AG04449 (cell line): Measurements from ENCODE around the gene ZMIZ1.
A peak's percentile ranks its signal among the peaks of the same experiment; 100 is the strongest.

Source experiments
- CTCF ChIA-PET: fragments of 350-600 bp; formaldehyde crosslinking; extraction: SDS; loops from one replicate; lab custom pipeline; 2021; ENCODE audit warnings: antibody characterized with exemption; lab: Yijun Ruan, JAX
- POLR2A ChIA-PET: fragments of 400-600, 350-600 bp; formaldehyde crosslinking; extraction: SDS; loops from one replicate; lab custom pipeline; 2020; ENCODE audit warnings: antibody characterized with exemption, inconsistent platforms; lab: Yijun Ruan, JAX
- DNase-seq: peaks from one replicate; pipeline ENCODE4 v3.0.0-alpha.2; 2010; ENCODE audit warnings: low read depth, low spot score
- H3K4me3 ChIP-seq: 2 replicates; pipeline ENCODE4 v1.5.1; 2011; ENCODE audit warnings: low read depth, mild to moderate bottlenecking, control low read depth, low read length
- TF ChIP-seq, protein P1 (sequence below): IDR thresholded peaks from one replicate; pipeline ENCODE4 v1.5.1; 2011; ENCODE audit warnings: mild to moderate bottlenecking, moderate library complexity, low read length, control low read depth, inconsistent platforms; ENCODE audit not compliant: insufficient read depth; ENCODE audit errors: missing control alignments

Gene ZMIZ1

DNA sequence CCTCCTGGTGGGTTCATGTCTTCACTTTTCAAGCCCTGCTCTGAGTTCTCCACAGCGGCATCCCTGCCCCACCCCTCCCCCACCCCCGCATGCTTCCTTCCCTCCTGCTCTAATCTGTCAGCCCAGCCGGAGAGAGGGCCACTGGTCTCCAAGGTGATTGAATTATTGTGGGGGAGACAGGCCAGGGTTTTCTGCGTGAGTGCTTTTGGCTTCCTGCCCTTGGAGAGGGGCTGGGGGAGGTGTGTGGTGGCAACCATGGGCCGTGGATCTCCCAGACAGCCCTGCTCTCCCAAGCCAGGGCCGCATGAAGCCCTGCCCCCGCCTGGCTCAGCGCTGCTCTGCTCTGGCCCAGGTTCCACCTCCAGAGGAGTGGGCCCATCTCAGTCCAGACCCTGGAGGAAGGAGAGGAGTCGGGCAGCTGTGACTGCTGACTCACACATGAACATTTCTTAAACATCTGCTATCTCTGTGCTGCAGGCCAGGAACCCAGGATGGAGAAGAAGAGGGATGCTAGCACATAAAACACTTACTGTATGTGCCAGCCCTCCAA lies 109.9 kb downstream of the ZMIZ1 start:
- no peak overlapping the region for H3K4me3 ChIP-seq
- TF ChIP-seq, protein P1, sequence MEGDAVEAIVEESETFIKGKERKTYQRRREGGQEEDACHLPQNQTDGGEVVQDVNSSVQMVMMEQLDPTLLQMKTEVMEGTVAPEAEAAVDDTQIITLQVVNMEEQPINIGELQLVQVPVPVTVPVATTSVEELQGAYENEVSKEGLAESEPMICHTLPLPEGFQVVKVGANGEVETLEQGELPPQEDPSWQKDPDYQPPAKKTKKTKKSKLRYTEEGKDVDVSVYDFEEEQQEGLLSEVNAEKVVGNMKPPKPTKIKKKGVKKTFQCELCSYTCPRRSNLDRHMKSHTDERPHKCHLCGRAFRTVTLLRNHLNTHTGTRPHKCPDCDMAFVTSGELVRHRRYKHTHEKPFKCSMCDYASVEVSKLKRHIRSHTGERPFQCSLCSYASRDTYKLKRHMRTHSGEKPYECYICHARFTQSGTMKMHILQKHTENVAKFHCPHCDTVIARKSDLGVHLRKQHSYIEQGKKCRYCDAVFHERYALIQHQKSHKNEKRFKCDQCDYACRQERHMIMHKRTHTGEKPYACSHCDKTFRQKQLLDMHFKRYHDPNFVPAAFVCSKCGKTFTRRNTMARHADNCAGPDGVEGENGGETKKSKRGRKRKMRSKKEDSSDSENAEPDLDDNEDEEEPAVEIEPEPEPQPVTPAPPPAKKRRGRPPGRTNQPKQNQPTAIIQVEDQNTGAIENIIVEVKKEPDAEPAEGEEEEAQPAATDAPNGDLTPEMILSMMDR = peak; percentile 6
- ChIA-PET POLR2A (interaction anchor here (0.9 to 1.2 kb wide), 2 partner anchors 15 to 40 kb away, joined by 3 read pairs; no protein-coding TSS in a partner anchor), CTCF (interaction anchor here (1.2 to 4.7 kb wide), 2 partner anchors 18 to 24 kb away, joined by 3 to 31 read pairs; no protein-coding TSS in a partner anchor)
- no peak for DNase-seq

- TF ChIP-seq, protein P1 = peak; percentile 12
- ChIA-PET CTCF (interaction anchor here (1.2 to 4.7 kb wide), 2 partner anchors 17 to 25 kb away, joined by 3 to 31 read pairs; no protein-coding TSS in a partner anchor), POLR2A (interaction anchor here (1.2 kb wide), 1 partner anchor 41 kb away, joined by 3 read pairs; no protein-coding TSS in a partner anchor)
- no peak for DNase-seq
- H3K4me3 ChIP-seq = no peak overlapping the region
Observed at GRCh38 chr10:79179164-79179956, 110.6 kb downstream of the ZMIZ1 start.

DNA sequence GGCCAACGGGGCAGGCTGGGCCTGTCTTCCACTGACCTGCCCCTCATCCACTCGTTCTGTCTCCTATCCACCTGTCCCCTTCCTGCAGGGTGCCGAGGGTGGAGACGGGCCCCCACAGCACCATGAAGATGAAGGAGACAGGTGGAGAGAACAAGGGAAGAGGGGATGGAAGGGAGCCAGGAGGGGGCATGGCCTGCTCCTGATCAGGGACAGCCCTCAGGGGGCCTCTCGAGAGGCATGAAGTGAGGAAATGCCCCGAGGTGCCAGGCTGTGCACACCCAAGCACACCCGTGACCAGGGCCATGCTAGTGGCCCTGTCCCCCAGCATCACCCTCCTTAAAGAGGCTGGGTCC lies 111.2 kb downstream of the ZMIZ1 start:
- TF ChIP-seq, protein P1 = no peak
- CTCF ChIA-PET = interaction anchor here (0.7 to 2.2 kb wide), 2 partner anchors 9 to 17 kb away, joined by 3 to 10 read pairs; no protein-coding TSS in a partner anchor
- DNase-seq = no peak
- no peak overlapping the region for H3K4me3 ChIP-seq
- POLR2A ChIA-PET = no interaction called here

DNA sequence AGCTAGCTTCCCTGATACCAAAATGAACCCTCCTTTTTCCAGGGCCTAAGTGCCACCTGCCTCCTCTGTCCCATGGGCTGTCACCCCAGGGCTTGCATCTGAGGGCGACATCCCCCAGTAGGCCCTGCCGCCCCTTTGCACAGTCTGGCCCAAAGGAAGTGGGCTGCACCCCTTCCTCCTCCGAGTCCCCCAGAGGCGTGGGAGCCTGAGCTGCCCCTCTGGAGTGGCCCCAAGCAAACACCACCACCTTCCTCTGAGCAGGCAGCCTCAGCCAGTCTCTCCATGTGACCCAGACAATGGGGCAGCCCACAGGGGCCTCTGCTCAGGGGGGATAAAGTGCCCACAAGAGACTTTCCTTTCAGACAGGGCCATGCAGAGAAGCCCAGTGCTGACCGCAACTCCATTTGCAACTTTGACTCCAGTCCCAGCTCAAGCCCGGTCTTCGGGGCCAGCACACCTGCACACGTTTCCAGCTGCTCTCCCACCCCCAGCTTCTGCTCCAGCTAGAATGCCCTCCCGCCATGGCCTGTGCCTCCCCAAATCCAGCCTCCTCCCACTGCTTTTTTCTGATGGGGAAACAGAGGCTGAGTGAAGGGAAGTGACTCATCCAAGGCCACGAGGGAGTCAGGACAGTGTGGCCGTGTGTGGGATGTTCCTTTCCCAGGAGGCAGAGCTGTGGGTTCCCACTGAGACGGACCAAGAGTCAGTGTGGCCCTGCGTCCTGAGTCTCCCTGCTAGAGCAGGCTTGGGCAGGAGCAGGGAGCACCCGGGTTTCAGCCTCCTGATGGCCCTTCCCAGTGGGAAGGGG lies 111.9 kb downstream of the ZMIZ1 start:
- TF ChIP-seq, protein P1 = no peak
- H3K4me3 ChIP-seq = no peak overlapping the region
- ChIA-PET CTCF (interaction anchor here (0.7 to 2.2 kb wide), 2 partner anchors 8 to 16 kb away, joined by 3 to 10 read pairs; no protein-coding TSS in a partner anchor), POLR2A (no interaction called here)
- DNase-seq = no peak

DNA sequence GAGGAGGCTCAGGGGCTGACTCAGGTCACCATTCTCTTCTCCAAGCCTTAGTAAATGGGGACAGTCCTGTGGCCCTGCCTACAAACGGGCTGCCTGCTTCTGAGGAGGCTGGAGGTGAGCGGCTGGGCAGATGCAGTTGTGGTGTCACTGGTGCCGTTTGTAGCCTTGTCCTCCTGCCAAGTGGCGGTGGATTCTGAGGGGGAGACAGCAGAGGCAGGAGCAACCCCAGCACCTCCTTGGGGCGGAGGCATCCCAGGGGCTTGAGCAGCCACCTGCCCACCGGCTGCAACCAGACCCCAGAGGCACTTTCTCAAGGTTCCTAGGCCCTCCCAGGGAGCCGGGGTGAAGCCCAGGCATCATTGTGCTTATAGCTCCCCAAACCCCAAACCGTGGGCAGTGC lies 112.5 kb downstream of the ZMIZ1 start:
- POLR2A ChIA-PET = no interaction called here
- H3K4me3 ChIP-seq = no peak overlapping the region
- no peak for DNase-seq
- CTCF ChIA-PET = interaction anchor here (2.2 kb wide), 1 partner anchor 16 kb away, joined by 10 read pairs; no protein-coding TSS in a partner anchor
- TF ChIP-seq, protein P1 = no peak
